Loucy (cell line): ENCODE data around the gene FSTL4.

Experiments
- H2AFZ ChIP-seq: fragments of 200-600 bp; sonication (generic); 2 replicates; pipeline ENCODE4 v1.6.0; 2016; ENCODE audit warnings: antibody characterized with exemption, mild to moderate bottlenecking, low read length, moderate library complexity
- H3F3A ChIP-seq: fragments of 200-600 bp; 2 replicates; pipeline ENCODE4 v1.6.0; 2016; ENCODE audit warnings: antibody characterized with exemption, low read depth, mild to moderate bottlenecking
- H3K27me3 ChIP-seq: fragments of 200-600 bp; sonication (generic); 2 replicates; pipeline ENCODE4 v1.6.1; 2014; ENCODE audit warnings: low read length, mild to moderate bottlenecking; ENCODE audit not compliant: insufficient read depth, poor library complexity, severe bottlenecking
- H3K36me3 ChIP-seq: fragments of 200-600 bp; sonication (generic); 2 replicates; pipeline ENCODE4 v1.6.1; 2016; ENCODE audit warnings: low read length; ENCODE audit not compliant: insufficient read depth
- H3K4me1 ChIP-seq: fragments of 200-600 bp; sonication (generic); 2 replicates; pipeline ENCODE4 v1.5.1; 2014; ENCODE audit warnings: low read length, mild to moderate bottlenecking; ENCODE audit not compliant: insufficient read depth, poor library complexity, severe bottlenecking
- H3K4me2 ChIP-seq: fragments of 200-600 bp; sonication (generic); 2 replicates; pipeline ENCODE4 v1.6.0; 2014; ENCODE audit warnings: antibody characterized with exemption, low read length, low read depth, mild to moderate bottlenecking; ENCODE audit not compliant: poor library complexity, severe bottlenecking
- H3K4me3 ChIP-seq: fragments of 200-600 bp; sonication (generic); 2 replicates; pipeline ENCODE4 v1.5.1; 2014; ENCODE audit warnings: low read length, mild to moderate bottlenecking, mixed read lengths; ENCODE audit not compliant: poor library complexity, severe bottlenecking
- H3K79me2 ChIP-seq: fragments of 200-600 bp; sonication (generic); 2 replicates; pipeline ENCODE4 v1.6.1; 2014; ENCODE audit warnings: low read length; ENCODE audit not compliant: insufficient read depth
- H3K9ac ChIP-seq: fragments of 200-600 bp; sonication (generic); 2 replicates; pipeline ENCODE4 v1.6.0; 2014; ENCODE audit warnings: mild to moderate bottlenecking, low read depth, low read length, moderate library complexity; ENCODE audit not compliant: poor library complexity, severe bottlenecking
- H3K9me2 ChIP-seq: fragments of 200-600 bp; sonication (generic); replicated peaks from 2 replicates; pipeline ENCODE4 v1.6.1; 2016; ENCODE audit warnings: low read depth, low read length, mixed read lengths
- H3K9me3 ChIP-seq: fragments of 200-600 bp; sonication (generic); 2 replicates; pipeline ENCODE4 v1.6.1; 2014; ENCODE audit warnings: mild to moderate bottlenecking, antibody characterized with exemption, low read length, low read depth; ENCODE audit not compliant: insufficient read depth
- H4K20me1 ChIP-seq: fragments of 200-600 bp; sonication (generic); 2 replicates; pipeline ENCODE4 v1.6.0; 2014; ENCODE audit warnings: antibody characterized with exemption, low read length, mild to moderate bottlenecking; ENCODE audit not compliant: insufficient read depth, poor library complexity, severe bottlenecking
- EZH2phosphoT487 ChIP-seq: fragments of 200-600 bp; IDR thresholded peaks from 2 replicates; pipeline ENCODE4 v1.6.1; 2018; ENCODE audit warnings: antibody characterized with exemption, mild to moderate bottlenecking, moderate library complexity, borderline replicate concordance
- TF ChIP-seq, protein P1 (sequence below): fragments of 200-600 bp; sonication (generic); conservative IDR thresholded peaks from 2 replicates; pipeline ENCODE4 v1.5.1; 2014; ENCODE audit warnings: mild to moderate bottlenecking, antibody characterized with exemption, low read length

Gene FSTL4

GRCh38 chr5:133467335-133467779 lies 145.0 kb downstream of the FSTL4 start:
- Histone ChIP-seq H4K20me1 (no peaks in the 10 kb centered on the region), H3K9me2 (no peaks in the 10 kb centered on the region), H3K4me3 (no peak overlapping the region), H3F3A (no peaks in the 10 kb centered on the region), H3K27me3 (no peaks in the 10 kb centered on the region), H3K9me3 (no peaks in the 10 kb centered on the region), H3K79me2 (no peaks in the 10 kb centered on the region), H3K9ac (no peak overlapping the region), H3K36me3 (no peaks in the 10 kb centered on the region), H2AFZ (no peak overlapping the region), H3K4me2 (peak overlapping the region; percentile 60), H3K4me1 (peaks cover 19% of the 10 kb centered on the region)
- TF ChIP-seq, protein P1, sequence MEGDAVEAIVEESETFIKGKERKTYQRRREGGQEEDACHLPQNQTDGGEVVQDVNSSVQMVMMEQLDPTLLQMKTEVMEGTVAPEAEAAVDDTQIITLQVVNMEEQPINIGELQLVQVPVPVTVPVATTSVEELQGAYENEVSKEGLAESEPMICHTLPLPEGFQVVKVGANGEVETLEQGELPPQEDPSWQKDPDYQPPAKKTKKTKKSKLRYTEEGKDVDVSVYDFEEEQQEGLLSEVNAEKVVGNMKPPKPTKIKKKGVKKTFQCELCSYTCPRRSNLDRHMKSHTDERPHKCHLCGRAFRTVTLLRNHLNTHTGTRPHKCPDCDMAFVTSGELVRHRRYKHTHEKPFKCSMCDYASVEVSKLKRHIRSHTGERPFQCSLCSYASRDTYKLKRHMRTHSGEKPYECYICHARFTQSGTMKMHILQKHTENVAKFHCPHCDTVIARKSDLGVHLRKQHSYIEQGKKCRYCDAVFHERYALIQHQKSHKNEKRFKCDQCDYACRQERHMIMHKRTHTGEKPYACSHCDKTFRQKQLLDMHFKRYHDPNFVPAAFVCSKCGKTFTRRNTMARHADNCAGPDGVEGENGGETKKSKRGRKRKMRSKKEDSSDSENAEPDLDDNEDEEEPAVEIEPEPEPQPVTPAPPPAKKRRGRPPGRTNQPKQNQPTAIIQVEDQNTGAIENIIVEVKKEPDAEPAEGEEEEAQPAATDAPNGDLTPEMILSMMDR, result no peak
- no peak for TF ChIP-seq EZH2phosphoT487

DNA sequence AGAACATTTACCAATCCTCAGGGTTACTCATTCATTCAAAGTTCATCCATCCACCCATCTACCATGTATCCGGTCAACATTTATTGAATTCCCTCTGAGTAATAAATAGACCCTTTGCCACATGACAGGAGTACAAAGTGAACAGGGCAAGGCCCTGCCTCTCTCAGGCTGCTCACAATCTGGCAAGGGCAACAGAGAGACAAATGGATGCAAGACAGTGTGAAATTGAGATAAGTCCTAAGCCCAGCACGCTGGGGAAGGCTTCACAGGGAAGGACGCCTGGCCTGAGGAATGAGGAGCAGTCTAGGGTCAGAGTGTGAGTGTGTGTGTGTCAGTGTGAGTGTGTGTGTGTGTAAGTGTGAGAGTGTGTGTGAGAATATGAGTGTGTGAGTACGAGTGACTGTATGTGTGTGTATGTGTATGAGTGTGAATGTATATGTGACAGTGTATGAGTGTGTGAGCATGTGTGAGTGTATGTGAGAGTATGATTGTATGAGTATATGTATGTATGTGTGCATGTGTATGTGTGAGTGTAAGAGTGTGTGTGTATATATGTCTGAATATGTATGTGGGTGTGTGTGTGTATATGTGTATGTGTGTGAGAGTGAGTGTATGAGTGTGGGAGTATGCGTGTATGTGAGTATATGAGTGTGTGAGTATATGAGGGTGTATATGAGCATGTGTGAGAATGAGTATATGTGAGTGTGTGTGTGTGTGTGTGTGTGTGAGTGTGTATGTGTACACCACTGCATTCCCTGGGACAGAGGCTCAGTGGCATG lies 145.6 kb downstream of the FSTL4 start:
- H4K20me1 ChIP-seq, result no peaks in the 10 kb centered on the region
- no peak overlapping the region for H3K9ac ChIP-seq
- no peak for TF ChIP-seq EZH2phosphoT487
- TF ChIP-seq, protein P1, result no peak

GRCh38 chr5:133464013-133464412 lies 148.3 kb downstream of the FSTL4 start:
- peaks cover 19% of the 10 kb centered on the region for H3K4me1 ChIP-seq
- H3K9me3 ChIP-seq, result no peaks in the 10 kb centered on the region
- H2AFZ ChIP-seq, result no peak overlapping the region
- H3K9ac ChIP-seq, result no peak overlapping the region
- TF ChIP-seq, protein P1, result no peak
- no peak for TF ChIP-seq EZH2phosphoT487
- H4K20me1 ChIP-seq, result no peaks in the 10 kb centered on the region
- no peaks in the 10 kb centered on the region for H3F3A ChIP-seq
- H3K36me3 ChIP-seq, result no peaks in the 10 kb centered on the region
- H3K4me2 ChIP-seq, result no peak overlapping the region
- H3K9me2 ChIP-seq, result no peaks in the 10 kb centered on the region
- no peak overlapping the region for H3K4me3 ChIP-seq
- no peaks in the 10 kb centered on the region for H3K27me3 ChIP-seq
- H3K79me2 ChIP-seq, result no peaks in the 10 kb centered on the region

More for the DNA sequence above, 145.6 kb downstream of the FSTL4 start:
- Histone ChIP-seq H3K27me3 (no peaks in the 10 kb centered on the region), H3K79me2 (no peaks in the 10 kb centered on the region), H3K4me1 (peaks cover 19% of the 10 kb centered on the region), H2AFZ (no peak overlapping the region), H3F3A (no peaks in the 10 kb centered on the region), H3K4me3 (no peak overlapping the region), H3K9me2 (no peaks in the 10 kb centered on the region), H3K9me3 (no peaks in the 10 kb centered on the region), H3K36me3 (no peaks in the 10 kb centered on the region), H3K4me2 (no peak overlapping the region)
